ENCODE data around the gene TAPT1. TPM values are rescaled to one million over a fixed set of nuclear protein-coding genes. Genes with fewer than 3 reads are reported as not detected.
A peak's percentile ranks its signal among the peaks of the same experiment; 100 is the strongest.

Gene TAPT1
- total and polyA plus RNA-seq, 9 of the 15 experiments (the other 6 are each of a cell fraction or from before 2014, with no cell fraction given): 1.6 to 36.7 (median 20.7) TPM

DNA sequence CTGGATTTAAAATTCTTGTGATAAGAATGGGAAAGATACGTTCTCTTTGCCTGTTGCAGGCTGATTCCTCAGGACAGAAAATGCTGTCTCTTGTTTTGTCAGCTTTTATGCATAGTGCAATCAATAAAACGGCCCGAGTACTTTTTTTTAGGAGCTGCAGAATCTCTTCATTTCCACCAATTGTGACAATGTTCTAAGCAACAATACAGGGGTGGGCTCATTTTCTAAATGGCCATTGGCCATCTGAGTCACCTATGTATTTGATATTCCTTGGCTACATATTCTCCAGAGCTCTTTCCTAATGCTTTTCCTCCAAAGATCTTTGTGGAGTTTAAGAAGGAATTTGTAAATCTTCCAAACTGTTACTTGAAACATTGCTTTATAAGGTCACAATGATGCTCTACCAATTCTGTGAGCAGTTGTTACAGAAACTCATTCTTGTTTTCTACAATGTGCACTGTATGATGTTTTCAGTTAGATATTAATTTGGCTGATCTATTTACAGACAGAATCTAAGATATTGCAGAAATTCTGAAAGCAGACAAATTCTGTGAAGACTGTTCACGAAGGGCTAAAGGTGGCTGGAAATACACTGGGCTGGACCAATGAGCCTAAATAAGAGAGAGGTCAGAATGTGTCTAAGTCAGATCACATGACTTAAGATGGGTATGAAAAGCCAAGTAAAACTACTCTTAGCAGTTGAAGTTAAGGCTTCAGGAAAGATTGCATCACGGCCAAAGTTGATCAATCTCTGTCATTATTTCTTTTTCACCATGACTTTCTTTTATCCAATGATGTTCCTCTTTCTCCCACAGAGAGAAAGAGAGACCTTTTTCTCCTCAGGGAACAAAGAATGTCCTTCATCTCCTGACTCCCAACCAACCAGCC is 33.4 kb downstream of the TAPT1 start:
- Histone ChIP-seq H3K4me2 (ENCODE audit: insufficient read depth, low read length) (no peak overlapping the region), H2AFZ (ENCODE audit: low read depth, low read length) (no peak overlapping the region), H3K4me1 (replicated peaks in 1 of 2; ENCODE audit: control insufficient read depth in 2 of 2, insufficient read depth in 2 of 2, low read length in 2 of 2) (no peaks in the 10 kb centered on the region), H4K20me1 (replicated peaks; ENCODE audit: control insufficient read depth, insufficient read depth, low read length) (no peaks in the 10 kb centered on the region), H3K27ac (ENCODE audit: extremely low read depth, low read depth, low read length) (no peak overlapping the region), H3K9me1 (ENCODE audit: control insufficient read depth, insufficient read depth, low read length) (no peaks in the 10 kb centered on the region), H3K79me2 (ENCODE audit: control insufficient read depth, insufficient read depth, low read length) (no peaks in the 10 kb centered on the region), H3K36me3 (ENCODE audit: control insufficient read depth, insufficient read depth, low read length) (peaks cover 39% of the 10 kb centered on the region; the same call in 2 of the 3 replicates), H3K27me3 (ENCODE audit: control insufficient read depth in 2 of 2, insufficient read depth in 2 of 2, low read length in 2 of 2) (no peaks in the 10 kb centered on the region), H3K9ac (ENCODE audit: insufficient read depth in 1 of 2, low read depth in 2 of 2, low read length in 2 of 2) (no peak overlapping the region), H3K4me3 (no peak overlapping the region), H3K9me3 (replicated peaks; ENCODE audit: control insufficient read depth, insufficient read depth, low read depth, low read length) (no peaks in the 10 kb centered on the region)
- FAIRE-seq (no peak), ATAC-seq (no peak), DNase-seq (ENCODE audit: extremely low read depth in 1 of 4, low spot score in 3 of 4) (no peak)
- in situ Hi-C loops (cut with MboI) (no loop called here), intact Hi-C loops (cut with micrococcal nuclease) (no loop called here)
- ChIA-PET CTCF (ENCODE audit: low intra/inter-chr PET ratio) (interaction anchor here (0.7 kb wide), 1 partner anchor 64 kb away, joined by 3 read pairs; no protein-coding TSS in a partner anchor), POLR2A (no interaction called here)
- 83% methylated on average over 5 of the region's 5 CpGs for WGBS (ENCODE audit: insufficient coverage, low coverage, missing lambda C conversion rate)
- BruUV-seq (replicated peaks): no TSS peak
- TF ChIP-seq ZNF699 (CRISPR knock-in tag; IDR thresholded peaks at IDR 0.05; ENCODE audit: insufficient replicate concordance): no peak
- TF ChIP-seq, protein P1, sequence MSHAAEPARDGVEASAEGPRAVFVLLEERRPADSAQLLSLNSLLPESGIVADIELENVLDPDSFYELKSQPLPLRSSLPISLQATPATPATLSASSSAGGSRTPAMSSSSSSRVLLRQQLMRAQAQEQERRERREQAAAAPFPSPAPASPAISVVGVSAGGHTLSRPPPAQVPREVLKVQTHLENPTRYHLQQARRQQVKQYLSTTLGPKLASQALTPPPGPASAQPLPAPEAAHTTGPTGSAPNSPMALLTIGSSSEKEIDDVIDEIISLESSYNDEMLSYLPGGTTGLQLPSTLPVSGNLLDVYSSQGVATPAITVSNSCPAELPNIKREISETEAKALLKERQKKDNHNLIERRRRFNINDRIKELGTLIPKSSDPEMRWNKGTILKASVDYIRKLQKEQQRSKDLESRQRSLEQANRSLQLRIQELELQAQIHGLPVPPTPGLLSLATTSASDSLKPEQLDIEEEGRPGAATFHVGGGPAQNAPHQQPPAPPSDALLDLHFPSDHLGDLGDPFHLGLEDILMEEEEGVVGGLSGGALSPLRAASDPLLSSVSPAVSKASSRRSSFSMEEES (CRISPR knock-in tag; IDR thresholded peaks at IDR 0.05): peak; percentile 71

All from K562 (cell line).